HG03439 (cell line): Measurements from ENCODE around the gene CTSE.

Source experiments
- ATAC-seq: cut with Tn5 transposase; IDR thresholded peaks from one replicate; pipeline ENCODE4 v1.9.1; 2021; ENCODE audit warnings: mild to moderate bottlenecking, moderate library complexity; ENCODE audit not compliant: unreplicated experiment

The CTSE gene

DNA sequence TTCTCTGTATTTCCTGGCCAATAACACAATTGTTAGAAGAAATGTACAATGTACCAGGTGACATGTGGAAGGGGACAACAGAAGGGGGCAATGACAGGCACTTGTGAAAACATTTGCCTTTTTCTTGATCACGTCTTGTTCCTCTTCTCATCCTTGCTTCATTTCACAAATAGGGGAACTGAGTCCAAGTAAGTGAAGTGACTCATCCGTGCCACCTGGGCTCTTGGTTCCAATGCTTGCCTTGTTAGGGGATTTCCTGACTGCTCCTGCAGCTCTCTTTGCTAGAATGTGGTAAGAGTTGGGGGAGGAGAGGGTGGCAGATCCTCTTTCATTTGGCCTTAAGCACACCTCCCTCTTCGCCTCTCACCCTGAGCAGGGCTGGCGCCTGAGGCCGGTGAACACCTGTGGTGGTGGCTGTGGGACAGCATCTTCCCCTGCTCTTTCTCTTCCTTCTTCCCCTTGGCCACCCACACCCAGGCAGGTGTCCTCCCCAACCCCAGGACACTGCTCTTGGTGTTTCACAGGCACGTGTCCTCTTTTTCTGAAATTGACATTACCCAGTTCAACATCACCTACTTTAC is 27.1 kb upstream of the CTSE start:
- peak; percentile 82 for ATAC-seq

DNA sequence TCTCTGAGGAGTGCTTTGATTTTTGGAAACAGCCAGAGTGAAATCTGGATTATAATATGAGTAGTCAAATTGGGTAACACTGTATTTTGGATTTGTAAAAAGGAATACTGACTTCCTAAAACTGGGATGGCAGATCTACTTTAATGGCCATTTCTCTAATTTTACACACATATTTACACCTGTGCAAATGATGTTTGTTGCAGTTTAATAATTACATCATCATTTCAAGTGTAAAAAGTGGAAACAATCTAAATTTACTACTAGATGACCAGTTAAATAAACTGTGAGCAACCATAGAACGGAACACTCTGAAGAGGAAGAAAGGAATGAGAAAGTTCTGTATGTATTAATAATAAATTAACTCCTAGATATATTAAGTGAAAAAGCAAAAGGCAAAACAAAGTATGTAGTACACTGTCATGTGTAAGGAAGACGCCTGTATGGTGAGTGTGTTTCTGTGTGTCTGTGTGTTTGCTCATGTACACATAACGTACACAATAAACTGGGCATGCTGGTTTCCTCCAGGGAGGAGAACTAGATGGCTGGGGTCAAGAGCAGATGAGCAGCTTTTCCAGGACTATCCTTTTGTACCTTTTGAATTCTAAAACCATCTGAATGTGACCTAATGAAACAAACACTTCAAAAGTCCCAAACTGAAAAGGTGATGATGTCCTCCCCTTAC is 26.4 kb upstream of the CTSE start:
- ATAC-seq = no peak

DNA sequence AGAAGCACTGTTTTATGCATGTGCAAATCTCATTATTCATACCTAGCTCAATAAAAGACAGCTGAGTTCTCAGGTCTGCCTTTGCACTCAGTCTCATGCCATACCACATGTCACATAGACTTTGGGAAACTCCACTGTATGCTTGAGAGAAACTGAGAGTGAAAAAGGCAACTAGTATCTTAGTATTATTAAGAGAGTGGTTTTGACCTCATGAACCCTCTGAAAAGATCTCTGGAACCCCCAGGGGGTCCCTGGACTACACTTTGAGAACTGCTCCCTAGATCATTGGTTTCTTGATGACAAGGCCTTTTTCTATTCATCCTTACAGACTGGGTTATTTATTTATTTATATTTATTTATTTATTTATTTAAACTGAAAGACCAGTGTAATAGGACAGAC is 25.6 kb upstream of the CTSE start:
- peak; percentile 40 for ATAC-seq

DNA sequence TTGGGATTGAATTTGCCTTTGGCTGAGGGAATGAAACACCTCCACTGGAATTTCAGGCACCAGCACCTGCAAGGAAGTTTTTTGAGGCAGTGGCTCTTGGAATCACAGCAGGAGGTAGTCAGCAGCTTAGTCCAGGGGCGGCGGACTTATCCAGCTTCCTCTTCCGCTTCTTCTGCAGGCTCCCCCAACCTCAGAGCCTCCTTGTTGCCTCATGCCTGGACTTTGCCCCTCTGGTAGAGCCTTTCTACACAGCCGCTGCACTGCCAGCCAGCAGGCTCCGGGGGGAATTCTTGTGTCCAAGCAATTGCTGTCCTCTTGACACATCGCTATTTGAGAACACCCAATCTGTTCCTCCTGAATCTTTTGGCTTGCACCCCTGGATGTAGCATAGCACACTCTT is 24.9 kb upstream of the CTSE start:
- ATAC-seq = no peak

DNA sequence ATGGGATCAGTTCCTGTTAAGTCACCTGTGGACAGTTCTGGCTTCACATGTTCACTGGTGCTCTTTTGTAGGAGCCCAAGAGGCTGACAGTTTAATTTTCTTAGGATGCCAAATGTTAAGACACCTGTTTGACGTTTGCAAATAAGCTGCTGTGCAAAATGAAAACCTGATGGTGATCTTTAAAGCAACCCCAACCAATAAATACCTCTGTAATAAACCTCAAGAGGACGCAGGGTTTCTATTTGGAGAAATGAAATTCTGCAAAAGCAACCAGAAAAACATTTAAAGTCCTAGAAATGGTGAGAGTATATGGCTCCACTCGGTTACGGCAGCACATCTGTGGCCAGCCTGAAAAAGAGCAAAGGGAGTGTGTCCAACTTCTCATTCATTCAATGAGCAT is 23.6 kb upstream of the CTSE start:
- no peak for ATAC-seq

DNA sequence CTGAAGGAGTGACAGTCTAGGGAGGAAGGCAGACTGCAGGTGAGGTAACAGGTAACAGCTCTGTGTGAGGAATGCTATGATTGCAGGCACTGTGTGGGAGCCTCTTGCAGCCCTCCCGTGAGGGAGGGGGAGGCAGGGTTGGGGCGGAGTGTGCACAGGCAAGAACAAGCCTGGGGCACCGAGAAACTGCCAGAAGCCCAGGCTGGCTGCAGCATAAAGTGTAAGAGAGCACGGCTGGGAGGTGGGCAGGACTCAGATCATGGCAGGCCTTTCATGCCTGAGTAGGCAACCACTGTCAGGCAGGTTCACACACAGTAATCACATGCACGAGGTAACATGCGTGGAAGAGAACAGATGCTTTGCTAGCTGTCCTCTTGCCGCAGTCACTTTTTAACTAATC is 17.9 kb upstream of the CTSE start:
- no peak for ATAC-seq

DNA sequence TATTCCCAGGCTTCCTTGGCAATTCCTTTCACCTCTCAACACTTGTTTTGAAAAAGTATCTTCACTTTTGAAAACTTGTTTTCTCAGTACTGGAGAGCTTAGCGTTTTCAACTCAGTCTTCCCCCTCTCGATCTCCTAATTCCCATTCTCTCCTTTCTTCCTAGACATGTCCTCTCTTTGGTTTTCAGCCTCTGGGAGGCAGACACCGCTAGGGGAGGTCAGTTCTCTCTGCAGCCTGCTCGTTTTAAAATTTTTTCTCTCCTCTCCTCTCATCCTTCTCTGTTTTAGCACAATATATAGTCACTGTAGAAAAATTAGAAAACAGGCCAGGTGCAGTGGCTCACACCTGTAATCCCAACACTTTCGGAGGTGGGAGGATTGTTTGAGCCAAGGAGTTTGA is 16.6 kb upstream of the CTSE start:
- no peak for ATAC-seq

DNA sequence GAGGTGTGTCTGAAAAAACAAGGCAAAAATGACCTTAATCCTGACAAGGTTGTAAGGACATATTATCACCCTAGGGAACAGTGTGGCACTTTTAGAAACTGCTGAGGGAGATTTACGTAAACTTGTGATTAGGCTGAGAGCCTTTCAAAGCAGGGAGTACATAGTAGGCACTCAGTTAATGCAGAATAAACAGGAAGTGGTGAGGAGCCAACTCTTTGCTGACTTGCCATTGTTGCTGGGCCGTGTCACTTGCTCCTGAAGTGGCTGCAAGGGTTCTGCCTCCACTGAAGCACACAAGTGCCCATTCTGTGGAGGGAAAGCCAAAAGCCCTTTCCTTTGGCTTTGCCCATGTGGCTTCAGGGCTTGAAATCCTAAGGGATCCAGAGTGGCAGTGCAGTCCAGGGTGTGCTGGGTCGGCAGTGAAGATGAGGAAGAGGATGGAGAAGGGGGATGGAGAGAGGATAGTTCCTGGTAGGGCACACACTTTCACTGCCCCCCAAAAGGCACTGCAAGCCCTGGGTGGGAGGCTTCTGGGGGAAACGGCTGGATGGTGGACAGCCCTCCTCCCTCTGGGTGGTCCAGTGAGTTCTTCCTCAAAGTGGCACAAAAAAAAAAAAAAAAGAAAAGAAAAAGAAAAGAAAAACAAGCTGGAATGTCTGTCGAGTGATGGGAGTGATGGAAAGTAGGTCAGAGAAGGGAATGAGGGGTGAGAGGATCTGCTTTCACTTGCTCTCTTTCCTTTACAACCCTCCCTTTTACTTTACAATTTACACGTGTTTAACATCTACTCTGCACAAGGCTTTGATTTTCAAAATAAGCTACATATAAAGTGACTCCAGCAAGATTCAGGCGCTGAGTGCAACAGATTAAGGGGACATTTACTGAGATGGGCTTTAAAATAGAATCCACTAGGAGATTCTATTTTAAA is 15.6 kb upstream of the CTSE start:
- ATAC-seq = no peak

DNA sequence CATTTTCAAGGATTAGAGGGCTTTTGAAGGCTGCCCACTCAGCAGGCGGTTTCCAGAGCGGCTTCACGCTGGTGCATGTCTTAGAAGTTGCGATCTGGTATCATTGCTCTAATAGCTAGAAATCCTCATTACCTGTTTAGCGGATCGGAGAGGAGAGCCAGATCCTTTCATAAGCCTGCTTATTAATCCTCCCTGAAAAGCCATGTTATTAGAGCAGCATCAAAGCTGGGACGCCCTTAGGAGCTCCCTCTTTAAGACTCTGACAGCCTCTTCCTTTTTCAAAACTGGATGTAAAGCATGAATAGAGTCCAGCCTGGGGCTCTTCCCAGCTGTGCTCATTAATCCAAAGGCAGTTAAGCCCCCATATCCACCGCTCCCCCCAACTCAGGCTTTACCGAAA is 13.9 kb upstream of the CTSE start:
- no peak for ATAC-seq

DNA sequence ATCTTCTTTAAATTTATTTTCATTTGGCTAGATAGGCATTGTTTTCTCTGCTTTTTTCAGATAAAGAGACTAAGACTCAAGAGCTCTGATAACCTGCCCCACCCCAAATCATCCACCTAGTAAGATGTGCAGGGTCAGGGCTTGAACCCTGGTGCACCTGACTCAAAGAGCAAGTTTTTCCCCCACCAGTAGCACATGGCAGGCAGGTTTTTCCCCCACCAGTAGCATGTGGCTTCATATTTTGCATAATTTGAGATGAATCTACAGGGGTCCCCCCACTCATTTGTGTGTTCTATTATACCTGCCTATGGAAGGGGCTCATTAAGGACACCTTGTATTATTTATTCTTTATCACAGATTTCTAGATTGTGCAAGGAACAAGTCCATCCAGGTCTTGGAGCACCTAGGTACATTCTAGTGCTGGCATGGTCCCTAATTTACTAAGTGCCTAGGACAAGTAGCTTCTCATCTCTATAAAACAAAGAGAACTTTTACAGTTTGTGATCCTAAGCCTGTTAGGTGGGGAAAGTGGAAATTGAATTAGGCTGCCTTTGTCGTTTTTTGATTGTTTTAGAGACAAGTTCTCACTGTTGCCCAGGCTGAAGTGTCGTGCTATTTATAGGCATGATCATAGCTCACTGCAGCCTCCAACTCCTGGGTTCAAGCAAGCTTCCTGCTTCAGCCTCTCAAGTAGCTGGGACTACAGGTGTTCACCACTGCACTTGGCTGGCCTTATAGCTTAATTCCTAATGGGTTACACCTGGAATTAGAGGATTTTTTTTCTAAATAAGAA is 13.2 kb upstream of the CTSE start:
- ATAC-seq = no peak

DNA sequence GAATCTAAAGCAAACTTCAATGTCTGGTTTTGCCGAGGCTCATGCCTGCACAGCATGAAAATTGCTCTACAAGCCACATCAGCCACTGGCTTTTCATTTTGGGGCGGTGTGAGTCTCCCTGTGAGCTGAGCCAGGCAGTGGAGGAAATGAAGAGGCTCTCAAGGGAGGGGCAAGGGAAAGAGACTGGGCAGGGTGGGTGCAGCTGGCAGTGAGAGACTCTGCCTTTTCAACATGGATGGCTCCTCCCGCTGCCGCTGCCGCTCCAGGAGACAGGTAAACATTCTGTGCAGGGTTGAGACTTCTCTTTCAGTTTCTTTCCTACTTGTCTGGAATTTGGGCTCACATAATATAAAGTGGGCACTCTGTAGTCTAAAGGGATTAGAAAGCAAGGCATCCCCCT is 11.3 kb upstream of the CTSE start:
- no peak for ATAC-seq

DNA sequence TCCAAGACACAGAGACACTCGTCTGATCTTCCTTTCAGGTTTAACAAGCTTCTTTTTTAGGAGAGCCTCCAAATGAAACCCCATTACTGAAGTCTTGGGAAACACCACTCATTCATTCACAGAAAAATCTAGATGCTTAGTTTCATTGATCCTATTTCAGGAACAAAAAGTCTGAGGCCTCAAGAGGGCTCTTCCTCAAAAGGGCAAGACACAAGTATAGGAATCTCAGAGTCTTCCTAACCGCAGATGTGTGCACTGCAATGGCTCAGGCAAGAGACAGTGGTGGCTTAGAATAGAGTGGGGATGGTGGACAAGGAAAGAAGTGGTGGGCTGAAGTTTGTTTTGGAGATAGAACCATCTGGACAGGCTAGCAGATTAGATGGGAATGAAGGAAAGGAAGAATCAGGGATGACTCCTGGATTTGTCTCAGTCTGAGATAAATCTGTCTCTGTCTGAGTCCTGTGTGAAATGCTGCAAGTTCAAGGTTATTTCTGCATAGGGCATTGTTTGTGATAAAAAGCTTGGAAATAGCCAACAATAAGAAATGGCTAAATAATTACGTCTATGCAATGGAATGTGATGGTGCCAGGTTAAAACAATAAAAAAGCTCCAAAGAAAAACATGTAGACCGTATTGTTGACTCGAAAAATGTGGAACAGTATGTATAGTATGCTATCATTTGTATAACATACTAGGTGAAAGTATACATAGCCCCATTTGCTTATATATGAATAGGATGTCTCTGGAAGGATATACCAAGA is 8.9 kb upstream of the CTSE start:
- no peak for ATAC-seq

DNA sequence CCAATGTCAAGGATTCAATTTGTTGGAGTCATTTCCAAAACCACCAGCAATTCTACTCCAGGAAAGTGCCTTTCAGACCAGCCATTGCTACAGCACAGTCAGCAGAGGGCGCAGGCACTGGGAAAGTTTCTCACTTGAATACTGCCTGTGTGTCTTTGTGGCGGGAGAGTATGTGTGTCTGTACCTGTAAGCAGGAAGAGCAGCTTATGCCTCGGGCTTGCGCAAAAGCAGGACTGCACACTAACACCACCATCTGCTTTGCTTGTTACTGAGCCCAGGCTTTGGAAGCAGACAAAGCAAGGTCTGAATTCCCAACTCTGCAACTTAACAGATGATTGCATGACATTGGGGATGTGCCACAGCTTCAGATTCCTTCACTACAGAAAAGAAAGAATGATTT is 7.0 kb upstream of the CTSE start:
- ATAC-seq = no peak

DNA sequence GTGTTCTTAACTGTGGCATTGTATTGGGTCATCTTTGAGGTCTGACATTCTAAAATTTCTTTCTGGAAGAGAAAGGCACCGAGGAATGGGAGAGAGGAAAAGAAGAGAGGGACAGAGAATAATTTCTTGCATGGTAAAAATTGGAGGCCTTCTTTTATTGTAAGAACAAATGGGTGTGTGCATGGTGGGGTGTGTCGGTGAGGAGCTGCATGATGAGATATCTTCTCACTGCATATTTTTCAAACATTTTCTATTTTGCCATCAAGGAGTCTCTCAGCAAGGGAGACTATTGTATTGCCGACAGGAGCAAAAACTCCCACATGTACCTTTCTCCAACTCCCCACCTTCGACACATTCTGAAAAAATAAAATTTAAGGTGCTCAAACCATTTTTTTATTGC is 6.5 kb upstream of the CTSE start:
- ATAC-seq = no peak

DNA sequence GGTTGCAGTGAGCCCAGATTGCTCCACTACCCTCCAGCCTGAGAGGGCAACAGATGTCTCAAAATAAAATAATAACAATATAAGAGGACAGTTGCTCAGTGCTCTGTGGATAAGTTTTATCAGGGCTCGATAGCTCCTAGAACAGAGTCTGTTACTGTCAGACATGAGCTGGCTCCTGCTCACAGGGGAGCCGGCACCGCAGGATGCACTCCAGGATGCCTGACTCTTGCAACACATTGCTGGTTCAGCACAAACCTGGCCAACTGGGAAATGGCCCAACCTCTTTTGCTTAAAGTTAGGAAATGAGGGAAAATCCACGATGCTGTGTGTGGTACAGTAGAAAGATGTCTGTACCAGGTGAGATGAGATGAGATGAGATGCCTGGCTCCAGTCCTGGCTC is 5.8 kb upstream of the CTSE start:
- ATAC-seq = no peak

DNA sequence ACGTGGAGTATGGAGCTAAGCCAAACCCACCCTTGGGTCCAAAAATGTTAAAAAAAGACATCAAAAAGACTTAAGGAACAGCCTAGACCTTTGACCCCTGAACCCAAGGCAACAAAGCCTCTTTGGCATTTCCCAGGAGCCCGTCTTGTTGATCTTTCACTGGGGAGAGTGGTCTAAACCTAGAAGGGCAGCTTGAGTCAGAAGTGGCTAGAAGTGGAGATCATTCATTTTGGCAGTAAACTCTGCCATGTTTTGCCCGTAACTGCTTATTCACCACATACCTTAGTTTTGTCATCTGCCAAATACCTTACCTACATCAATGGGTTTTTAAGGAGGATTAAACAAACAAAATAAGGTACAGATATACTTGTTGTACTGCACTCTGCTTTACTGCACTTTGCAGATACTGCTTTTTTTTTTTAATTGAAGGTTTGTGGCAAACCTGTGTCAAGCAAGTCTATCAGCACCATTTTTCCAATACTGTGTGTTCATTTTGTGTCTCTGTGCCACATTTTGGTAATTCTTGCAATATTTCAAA is 1.7 kb upstream of the CTSE start:
- ATAC-seq = no peak

DNA sequence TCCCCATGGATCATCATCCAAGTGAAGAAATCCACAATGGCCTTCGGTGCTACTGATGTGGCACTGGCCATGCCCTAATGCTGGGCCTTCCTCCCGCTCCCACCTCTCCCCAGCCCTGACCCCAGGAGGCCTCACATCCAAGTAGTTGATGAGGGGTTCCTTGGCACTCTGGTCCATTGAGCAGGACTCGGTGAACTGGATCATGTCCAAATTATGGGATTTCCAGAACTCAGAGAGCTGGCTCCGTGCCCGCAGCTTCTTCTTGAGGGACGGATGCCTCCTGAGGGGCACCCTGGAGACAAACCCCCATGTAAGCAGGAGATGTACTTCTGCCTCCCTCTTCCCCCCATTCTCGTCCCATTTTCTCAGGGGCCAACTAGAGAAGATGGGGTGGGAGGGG is 929 bp downstream of the CTSE start:
- ATAC-seq = no peak

DNA sequence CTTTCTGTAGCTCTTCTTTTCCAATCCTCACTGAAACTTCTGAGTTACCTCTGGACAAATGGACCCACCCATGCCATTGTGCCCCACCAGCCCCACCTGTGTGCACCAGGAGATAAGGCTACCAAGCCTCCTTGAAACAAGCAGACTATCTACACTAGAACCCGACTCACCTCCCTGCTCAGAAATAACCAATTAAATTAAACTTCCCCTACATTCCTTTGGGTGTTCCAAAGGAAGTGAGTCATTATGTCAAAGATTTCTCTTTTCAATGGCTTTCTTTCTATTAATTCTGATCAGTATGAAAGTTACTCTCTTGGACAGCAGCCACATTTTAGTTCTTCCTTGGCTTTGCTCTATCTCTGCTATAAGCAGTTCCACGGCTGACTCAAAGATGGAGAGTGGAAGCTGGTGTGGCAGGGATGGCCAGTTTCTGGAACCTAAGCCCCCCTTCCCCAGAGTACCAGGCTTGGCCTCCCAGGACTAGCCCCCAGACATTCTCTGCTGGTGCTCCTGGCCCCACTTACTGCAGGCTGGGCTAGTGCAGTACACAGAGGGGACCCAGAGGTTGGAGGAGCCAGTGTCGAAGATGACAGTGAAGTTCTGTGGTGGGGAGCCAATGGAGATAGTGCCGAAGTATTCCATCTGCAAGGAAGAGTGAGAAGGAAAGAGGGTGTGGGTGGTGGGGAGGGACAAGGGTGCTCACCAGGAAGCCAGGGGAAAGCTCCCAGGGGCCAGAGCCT is 1.9 kb downstream of the CTSE start:
- ATAC-seq = no peak

DNA sequence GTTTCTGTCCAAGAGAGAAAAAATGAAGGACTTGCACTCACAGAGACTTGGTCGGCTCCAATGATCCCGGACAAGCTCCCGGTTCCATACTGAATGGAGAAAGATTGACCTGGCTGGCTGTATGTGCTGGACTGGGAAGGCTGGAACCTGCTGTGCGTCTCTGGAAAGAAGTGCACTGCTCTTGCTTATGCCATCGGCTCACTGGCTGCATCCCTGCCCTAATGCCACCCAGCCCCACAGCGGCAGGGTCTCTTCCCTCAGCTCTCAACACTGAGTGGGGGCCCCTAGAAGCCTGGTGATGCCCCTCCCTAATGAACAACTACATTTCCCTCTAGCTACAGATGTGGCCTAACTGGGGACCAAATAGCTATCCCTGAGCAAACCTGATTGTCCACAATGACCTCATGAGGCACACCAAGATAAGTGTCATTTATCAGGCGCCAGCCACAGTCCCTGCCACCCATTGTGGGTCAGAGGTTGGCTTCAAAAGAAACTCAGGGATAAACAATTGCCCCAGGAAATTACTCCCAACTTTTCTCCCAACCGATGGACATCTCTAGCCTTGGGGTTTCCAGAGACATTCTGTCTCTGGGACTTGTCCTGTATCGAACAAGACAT is 2.6 kb downstream of the CTSE start:
- ATAC-seq = no peak
